Nucleus accumbens (tissue), 56 donors: Measurements from ENCODE around the gene TBC1D9B.
A peak's percentile ranks its signal among the peaks of the same experiment; 100 is the strongest.

ENCODE experiments used
- DNase-seq, 56 donors: peaks; one replicate each; lab custom pipeline; 2025; lab: John Stamatoyannopoulos, UW

Gene TBC1D9B

GRCh38 chr5:179909224-179909623 lies 1.5 kb upstream of the TBC1D9B start:
- DNase-seq, result no peak

GRCh38 chr5:179908528-179908927 lies 831 bp upstream of the TBC1D9B start:
- no peak for DNase-seq

- peak in 8 of 56 donors; percentile 6 to 40 (median 21) for DNase-seq
Measured at GRCh38 chr5:179906795-179907555, 722 bp downstream of the TBC1D9B start.

- DNase-seq, result no peak
Measured at GRCh38 chr5:179906294-179906794, 1.4 kb downstream of the TBC1D9B start.

GRCh38 chr5:179905161-179905560 lies 2.5 kb downstream of the TBC1D9B start:
- no peak for DNase-seq

GRCh38 chr5:179904463-179905160 lies 3.1 kb downstream of the TBC1D9B start:
- DNase-seq, result no peak

GRCh38 chr5:179902763-179903158 lies 4.9 kb downstream of the TBC1D9B start:
- DNase-seq, result no peak

- no peak for DNase-seq
Measured at GRCh38 chr5:179901915-179902762, 5.6 kb downstream of the TBC1D9B start.

- DNase-seq, result no peak
Measured at GRCh38 chr5:179901462-179901861, 6.2 kb downstream of the TBC1D9B start.

GRCh38 chr5:179900711-179901110 lies 7.0 kb downstream of the TBC1D9B start:
- peak in 11 of 56 donors; percentile 5 to 56 (median 18) for DNase-seq

- no peak for DNase-seq
Measured at GRCh38 chr5:179900206-179900605, 7.5 kb downstream of the TBC1D9B start.

- DNase-seq, result no peak
Measured at GRCh38 chr5:179895861-179896260, 11.8 kb downstream of the TBC1D9B start.

GRCh38 chr5:179893958-179894895 lies 13.5 kb downstream of the TBC1D9B start:
- DNase-seq, result no peak

GRCh38 chr5:179893076-179893957 lies 14.4 kb downstream of the TBC1D9B start:
- no peak for DNase-seq

- no peak for DNase-seq
Measured at GRCh38 chr5:179892255-179892654, 15.4 kb downstream of the TBC1D9B start.

- DNase-seq, result no peak
Measured at GRCh38 chr5:179890751-179891682, 16.7 kb downstream of the TBC1D9B start.

GRCh38 chr5:179889885-179890284 lies 17.8 kb downstream of the TBC1D9B start:
- no peak for DNase-seq

- DNase-seq, result no peak
Measured at GRCh38 chr5:179887802-179888201, 19.9 kb downstream of the TBC1D9B start.
